Adrenal gland (tissue), 5 donors: Measurements from ENCODE around the gene CMTM5.

Source experiments
- POLR2A ChIP-seq, 2 donors: fragments of 450-650 bp; IDR thresholded peaks; one replicate each; pipeline ENCODE4 v1.6.1; 2017; ENCODE audit warnings: antibody characterized with exemption in 2 of 2, mild to moderate bottlenecking in 2 of 2, moderate library complexity in 1 of 2
- TF ChIP-seq, protein P1 (sequence below), 6 experiments: fragments of 450-650 bp in 4 of 6; fragments of 200-600 bp in 2 of 6; sonication (generic) in 1 of 6; IDR thresholded peaks; 1 replicate in 5 of 6; 2 replicates in 1 of 6; pipeline versions ENCODE4 v1.5.1 to v1.8.0; 2016 to 2021; ENCODE audit warnings: antibody characterized with exemption in 6 of 6, mild to moderate bottlenecking in 2 of 6, moderate library complexity in 1 of 6
- donor health status: DM: no; HTN: no; CAD: no.

DNA sequence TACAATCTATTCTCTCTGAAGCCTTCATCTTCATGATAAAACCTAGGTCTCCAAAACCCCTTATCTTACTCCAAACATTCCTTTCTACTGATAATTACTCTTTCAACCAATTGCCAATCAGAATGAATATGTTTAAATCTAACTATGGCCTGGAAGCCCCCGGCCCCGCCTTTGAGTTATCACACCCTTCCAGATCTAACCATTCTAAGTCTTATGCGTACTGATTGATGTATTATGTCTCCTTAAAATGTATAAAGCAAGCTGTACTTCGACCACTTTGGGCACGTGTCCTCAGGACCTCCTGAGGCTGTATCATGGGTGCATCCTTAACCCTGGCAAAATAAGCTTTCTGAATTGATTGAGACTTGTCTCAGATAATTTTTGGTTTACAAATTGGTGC is 41.2 kb upstream of the CMTM5 start:
- TF ChIP-seq, protein P1, sequence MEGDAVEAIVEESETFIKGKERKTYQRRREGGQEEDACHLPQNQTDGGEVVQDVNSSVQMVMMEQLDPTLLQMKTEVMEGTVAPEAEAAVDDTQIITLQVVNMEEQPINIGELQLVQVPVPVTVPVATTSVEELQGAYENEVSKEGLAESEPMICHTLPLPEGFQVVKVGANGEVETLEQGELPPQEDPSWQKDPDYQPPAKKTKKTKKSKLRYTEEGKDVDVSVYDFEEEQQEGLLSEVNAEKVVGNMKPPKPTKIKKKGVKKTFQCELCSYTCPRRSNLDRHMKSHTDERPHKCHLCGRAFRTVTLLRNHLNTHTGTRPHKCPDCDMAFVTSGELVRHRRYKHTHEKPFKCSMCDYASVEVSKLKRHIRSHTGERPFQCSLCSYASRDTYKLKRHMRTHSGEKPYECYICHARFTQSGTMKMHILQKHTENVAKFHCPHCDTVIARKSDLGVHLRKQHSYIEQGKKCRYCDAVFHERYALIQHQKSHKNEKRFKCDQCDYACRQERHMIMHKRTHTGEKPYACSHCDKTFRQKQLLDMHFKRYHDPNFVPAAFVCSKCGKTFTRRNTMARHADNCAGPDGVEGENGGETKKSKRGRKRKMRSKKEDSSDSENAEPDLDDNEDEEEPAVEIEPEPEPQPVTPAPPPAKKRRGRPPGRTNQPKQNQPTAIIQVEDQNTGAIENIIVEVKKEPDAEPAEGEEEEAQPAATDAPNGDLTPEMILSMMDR (IDR thresholded peaks at IDR 0.05): no peak
- TF ChIP-seq POLR2A (IDR thresholded peaks at IDR 0.05): no peak
